GM23338 (cell line): ENCODE measurements around the gene LCN12. TPM values are rescaled to one million over a fixed set of nuclear protein-coding genes. Genes with fewer than 3 reads are reported as not detected.

Experiments
- CREB1 ChIP-seq: fragments of 250-450 bp; sonication (Bioruptor Pico); IDR thresholded peaks from 2 replicates; pipeline ENCODE4 v1.5.0; 2020; ENCODE audit warnings: low read depth, mild to moderate bottlenecking, moderate library complexity
- EZH2phosphoT487 ChIP-seq: fragments of 200-600 bp; sonication (generic); IDR thresholded peaks from one replicate; pipeline ENCODE4 v1.8.1; 2018; ENCODE audit warnings: antibody characterized with exemption; ENCODE audit not compliant: unreplicated experiment
- polyA plus RNA-seq: library from polyadenylated mRNA; unstranded; fragments of >200 nt; fragmentation: Nextera tagmentation; extraction: Ambion mirVana; gene quantifications from 2 replicates; pipeline ENCODE4 v1.2.1, GENCODE V29; 2016
- total RNA-seq: library from RNA; depleted of rRNA; stranded (reverse); fragments of >200 nt; shearing (Covaris generic); gene quantifications from 2 replicates; pipeline ENCODE4 v1.2.3, GENCODE V29; 2014
- TF ChIP-seq, protein P1 (sequence below): fragments of 250-450 bp; sonication (Bioruptor Pico); IDR thresholded peaks from 2 replicates; pipeline ENCODE4 v1.5.0; 2020; ENCODE audit warnings: mild to moderate bottlenecking, moderate library complexity
- TF ChIP-seq, protein P2 (sequence below): IDR thresholded peaks from 2 replicates; pipeline ENCODE4 v1.6.1; 2016; ENCODE audit warnings: antibody characterized with exemption
- TF ChIP-seq, protein P3 (sequence below), 2 experiments: fragments of 200-600 bp in 1 of 2; sonication (generic) in 1 of 2; conservative IDR thresholded peaks; 2 replicates each; pipeline versions ENCODE4 v1.5.1 to v1.6.1; 2016 to 2017; ENCODE audit warnings: antibody characterized with exemption in 2 of 2, low read depth in 2 of 2, mild to moderate bottlenecking in 2 of 2, moderate library complexity in 1 of 2

LCN12 gene
- total and polyA plus RNA-seq, 2 experiments from 2014 or later: 0.39 to 0.69 TPM

DNA sequence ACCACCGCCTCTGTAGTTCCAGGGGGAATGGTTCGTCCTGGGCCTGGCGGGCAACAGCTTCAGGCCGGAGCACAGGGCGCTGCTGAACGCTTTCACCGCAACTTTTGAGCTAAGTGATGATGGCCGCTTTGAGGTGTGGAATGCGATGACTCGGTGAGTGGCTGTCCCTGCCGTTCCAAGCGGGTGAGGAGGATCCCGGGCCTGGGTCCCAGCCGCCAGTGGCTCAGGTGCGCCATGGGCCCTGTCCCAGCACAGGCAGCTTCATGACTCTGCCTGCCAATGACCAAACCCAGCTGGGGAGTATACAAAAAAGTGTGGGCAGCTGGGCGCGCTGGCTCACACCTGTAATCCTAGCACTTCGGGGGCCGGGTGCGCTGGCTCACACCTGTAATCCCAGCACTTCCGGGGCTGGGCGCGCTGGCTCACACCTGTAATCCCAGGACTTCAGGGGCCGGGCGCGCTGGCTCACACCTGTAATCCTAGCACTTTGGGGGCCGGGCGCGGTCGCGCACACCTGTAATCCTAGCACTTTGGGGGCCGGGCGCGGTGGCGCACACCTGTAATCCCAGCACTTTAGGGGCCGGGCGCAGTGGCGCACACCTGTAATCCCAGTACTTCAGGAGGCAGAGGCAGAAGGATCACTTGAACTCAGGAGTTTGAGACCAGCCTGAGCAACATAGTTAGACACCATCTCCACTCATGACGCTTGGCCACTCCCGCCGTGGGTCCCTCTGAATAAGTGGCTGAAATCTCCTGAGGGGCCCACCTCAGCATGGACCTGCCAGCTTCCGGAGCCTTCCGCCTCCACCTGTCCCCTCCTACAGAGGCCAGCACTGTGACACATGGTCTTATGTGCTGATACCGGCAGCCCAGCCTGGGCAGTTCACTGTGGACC, 1.1 kb downstream of the LCN12 start (continued):
- TF ChIP-seq, protein P1, sequence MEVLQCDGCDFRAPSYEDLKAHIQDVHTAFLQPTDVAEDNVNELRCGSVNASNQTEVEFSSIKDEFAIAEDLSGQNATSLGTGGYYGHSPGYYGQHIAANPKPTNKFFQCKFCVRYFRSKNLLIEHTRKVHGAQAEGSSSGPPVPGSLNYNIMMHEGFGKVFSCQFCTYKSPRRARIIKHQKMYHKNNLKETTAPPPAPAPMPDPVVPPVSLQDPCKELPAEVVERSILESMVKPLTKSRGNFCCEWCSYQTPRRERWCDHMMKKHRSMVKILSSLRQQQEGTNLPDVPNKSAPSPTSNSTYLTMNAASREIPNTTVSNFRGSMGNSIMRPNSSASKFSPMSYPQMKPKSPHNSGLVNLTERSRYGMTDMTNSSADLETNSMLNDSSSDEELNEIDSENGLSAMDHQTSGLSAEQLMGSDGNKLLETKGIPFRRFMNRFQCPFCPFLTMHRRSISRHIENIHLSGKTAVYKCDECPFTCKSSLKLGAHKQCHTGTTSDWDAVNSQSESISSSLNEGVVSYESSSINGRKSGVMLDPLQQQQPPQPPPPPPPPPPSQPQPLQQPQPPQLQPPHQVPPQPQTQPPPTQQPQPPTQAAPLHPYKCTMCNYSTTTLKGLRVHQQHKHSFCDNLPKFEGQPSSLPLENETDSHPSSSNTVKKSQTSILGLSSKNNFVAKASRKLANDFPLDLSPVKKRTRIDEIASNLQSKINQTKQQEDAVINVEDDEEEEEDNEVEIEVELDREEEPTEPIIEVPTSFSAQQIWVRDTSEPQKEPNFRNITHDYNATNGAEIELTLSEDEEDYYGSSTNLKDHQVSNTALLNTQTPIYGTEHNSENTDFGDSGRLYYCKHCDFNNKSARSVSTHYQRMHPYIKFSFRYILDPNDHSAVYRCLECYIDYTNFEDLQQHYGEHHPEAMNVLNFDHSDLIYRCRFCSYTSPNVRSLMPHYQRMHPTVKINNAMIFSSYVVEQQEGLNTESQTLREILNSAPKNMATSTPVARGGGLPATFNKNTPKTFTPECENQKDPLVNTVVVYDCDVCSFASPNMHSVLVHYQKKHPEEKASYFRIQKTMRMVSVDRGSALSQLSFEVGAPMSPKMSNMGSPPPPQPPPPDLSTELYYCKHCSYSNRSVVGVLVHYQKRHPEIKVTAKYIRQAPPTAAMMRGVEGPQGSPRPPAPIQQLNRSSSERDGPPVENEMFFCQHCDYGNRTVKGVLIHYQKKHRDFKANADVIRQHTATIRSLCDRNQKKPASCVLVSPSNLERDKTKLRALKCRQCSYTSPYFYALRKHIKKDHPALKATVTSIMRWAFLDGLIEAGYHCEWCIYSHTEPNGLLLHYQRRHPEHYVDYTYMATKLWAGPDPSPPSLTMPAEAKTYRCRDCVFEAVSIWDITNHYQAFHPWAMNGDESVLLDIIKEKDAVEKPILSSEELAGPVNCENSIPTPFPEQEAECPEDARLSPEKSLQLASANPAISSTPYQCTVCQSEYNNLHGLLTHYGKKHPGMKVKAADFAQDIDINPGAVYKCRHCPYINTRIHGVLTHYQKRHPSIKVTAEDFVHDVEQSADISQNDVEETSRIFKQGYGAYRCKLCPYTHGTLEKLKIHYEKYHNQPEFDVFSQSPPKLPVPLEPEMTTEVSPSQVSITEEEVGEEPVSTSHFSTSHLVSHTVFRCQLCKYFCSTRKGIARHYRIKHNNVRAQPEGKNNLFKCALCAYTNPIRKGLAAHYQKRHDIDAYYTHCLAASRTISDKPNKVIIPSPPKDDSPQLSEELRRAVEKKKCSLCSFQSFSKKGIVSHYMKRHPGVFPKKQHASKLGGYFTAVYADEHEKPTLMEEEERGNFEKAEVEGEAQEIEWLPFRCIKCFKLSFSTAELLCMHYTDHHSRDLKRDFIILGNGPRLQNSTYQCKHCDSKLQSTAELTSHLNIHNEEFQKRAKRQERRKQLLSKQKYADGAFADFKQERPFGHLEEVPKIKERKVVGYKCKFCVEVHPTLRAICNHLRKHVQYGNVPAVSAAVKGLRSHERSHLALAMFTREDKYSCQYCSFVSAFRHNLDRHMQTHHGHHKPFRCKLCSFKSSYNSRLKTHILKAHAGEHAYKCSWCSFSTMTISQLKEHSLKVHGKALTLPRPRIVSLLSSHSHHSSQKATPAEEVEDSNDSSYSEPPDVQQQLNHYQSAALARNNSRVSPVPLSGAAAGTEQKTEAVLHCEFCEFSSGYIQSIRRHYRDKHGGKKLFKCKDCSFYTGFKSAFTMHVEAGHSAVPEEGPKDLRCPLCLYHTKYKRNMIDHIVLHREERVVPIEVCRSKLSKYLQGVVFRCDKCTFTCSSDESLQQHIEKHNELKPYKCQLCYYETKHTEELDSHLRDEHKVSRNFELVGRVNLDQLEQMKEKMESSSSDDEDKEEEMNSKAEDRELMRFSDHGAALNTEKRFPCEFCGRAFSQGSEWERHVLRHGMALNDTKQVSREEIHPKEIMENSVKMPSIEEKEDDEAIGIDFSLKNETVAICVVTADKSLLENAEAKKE (CRISPR knock-in tag): no peak
- TF ChIP-seq EZH2phosphoT487: no peak
- TF ChIP-seq, protein P2, sequence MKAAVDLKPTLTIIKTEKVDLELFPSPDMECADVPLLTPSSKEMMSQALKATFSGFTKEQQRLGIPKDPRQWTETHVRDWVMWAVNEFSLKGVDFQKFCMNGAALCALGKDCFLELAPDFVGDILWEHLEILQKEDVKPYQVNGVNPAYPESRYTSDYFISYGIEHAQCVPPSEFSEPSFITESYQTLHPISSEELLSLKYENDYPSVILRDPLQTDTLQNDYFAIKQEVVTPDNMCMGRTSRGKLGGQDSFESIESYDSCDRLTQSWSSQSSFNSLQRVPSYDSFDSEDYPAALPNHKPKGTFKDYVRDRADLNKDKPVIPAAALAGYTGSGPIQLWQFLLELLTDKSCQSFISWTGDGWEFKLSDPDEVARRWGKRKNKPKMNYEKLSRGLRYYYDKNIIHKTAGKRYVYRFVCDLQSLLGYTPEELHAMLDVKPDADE: no peak
- TF ChIP-seq CREB1 (CRISPR knock-in tag): no peak
- TF ChIP-seq, protein P3, sequence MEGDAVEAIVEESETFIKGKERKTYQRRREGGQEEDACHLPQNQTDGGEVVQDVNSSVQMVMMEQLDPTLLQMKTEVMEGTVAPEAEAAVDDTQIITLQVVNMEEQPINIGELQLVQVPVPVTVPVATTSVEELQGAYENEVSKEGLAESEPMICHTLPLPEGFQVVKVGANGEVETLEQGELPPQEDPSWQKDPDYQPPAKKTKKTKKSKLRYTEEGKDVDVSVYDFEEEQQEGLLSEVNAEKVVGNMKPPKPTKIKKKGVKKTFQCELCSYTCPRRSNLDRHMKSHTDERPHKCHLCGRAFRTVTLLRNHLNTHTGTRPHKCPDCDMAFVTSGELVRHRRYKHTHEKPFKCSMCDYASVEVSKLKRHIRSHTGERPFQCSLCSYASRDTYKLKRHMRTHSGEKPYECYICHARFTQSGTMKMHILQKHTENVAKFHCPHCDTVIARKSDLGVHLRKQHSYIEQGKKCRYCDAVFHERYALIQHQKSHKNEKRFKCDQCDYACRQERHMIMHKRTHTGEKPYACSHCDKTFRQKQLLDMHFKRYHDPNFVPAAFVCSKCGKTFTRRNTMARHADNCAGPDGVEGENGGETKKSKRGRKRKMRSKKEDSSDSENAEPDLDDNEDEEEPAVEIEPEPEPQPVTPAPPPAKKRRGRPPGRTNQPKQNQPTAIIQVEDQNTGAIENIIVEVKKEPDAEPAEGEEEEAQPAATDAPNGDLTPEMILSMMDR (conservative IDR thresholded peaks at IDR 0.05; ENCODE audit: low read depth in 2 of 2): no peak
